SIG-M5 treated with dmso at 0.1 percent for 504 hours (cell line): Measurements from ENCODE around the gene FLAD1.
A peak's percentile ranks its signal among the peaks of the same experiment; 100 is the strongest.

Source experiments
- DNase-seq: peaks from one replicate; lab custom pipeline; 2025; ENCODE audit not compliant: unreplicated experiment; lab: John Stamatoyannopoulos, UW

Gene FLAD1

DNA sequence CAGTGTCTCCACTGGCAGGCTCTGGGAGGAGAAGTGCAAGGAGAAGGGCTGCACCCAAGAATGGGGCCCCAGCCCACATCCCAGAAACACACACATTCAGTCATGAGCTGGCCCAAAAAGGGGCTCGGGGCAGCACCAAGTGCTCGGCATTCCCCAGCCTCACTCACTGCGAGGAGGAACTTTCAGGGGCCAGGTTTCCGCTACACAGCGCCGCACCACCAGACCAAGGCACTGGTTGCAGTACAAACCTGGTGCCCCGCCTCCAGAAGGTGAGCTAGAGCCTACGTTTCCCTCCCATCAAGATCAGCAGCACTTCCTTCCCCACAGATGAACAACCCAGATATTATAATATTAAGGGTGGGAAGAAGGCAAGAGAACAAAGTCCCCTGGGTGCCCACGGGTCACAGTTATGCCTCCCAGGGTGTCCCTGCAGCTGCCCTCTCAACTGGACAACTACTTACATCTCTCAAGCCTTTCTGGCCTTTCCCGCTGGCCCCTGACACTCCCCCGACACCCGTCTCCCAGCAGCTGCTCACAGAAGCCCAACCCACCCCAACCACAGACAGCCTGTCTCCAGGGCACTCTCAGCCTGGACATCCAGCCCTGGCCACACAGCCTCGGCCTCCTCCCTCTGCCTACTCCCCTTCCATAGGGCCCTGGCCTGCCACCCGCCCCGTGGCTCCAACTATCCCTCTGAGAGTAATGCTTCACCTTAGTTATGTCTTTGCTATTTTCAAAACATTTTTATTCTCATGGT lies 31.1 kb upstream of the FLAD1 start:
- no peak for DNase-seq

- DNase-seq, result no peak
These were observed 30.5 kb upstream of the FLAD1 start for GRCh38 chr1:154952664-154953063.

GRCh38 chr1:154953611-154954038 lies 29.5 kb upstream of the FLAD1 start:
- no peak for DNase-seq

GRCh38 chr1:154954541-154954940 lies 28.6 kb upstream of the FLAD1 start:
- no peak for DNase-seq

- no peak for DNase-seq
These were observed 28.0 kb upstream of the FLAD1 start for GRCh38 chr1:154955039-154955717.

GRCh38 chr1:154955718-154956543 lies 27.2 kb upstream of the FLAD1 start, which contains the start of gene PBXIP1:
PBXIP1 (minus strand) TSS chr1:154956099; CDS start chr1:154953721, 2,378 bp downstream.
- DNase-seq, result peak; percentile 95

- DNase-seq, result no peak
These were observed 26.6 kb upstream of the FLAD1 start for GRCh38 chr1:154956544-154956941.

- no peak for DNase-seq
These were observed 26.0 kb upstream of the FLAD1 start for GRCh38 chr1:154957091-154957657.

DNA sequence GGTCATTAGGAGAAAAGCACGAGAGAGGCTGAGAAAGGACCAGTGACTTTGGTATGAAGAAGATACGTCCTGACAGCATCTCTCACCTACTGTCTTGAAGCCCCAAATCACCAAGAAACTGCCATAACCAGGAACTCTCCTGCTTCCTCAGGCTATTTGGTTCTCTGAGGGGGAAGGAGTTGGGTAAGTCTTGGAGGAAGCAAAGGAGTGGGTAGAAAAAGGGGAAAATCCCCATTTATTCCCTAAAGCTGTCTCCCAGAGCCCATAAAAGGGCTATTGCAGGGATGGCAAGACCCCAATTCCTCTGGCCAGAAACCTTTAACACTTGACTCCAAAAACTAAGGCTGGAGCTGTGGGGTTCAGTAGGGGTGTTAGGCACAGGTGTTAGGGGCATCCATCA lies 25.1 kb upstream of the FLAD1 start:
- DNase-seq, result no peak

DNA sequence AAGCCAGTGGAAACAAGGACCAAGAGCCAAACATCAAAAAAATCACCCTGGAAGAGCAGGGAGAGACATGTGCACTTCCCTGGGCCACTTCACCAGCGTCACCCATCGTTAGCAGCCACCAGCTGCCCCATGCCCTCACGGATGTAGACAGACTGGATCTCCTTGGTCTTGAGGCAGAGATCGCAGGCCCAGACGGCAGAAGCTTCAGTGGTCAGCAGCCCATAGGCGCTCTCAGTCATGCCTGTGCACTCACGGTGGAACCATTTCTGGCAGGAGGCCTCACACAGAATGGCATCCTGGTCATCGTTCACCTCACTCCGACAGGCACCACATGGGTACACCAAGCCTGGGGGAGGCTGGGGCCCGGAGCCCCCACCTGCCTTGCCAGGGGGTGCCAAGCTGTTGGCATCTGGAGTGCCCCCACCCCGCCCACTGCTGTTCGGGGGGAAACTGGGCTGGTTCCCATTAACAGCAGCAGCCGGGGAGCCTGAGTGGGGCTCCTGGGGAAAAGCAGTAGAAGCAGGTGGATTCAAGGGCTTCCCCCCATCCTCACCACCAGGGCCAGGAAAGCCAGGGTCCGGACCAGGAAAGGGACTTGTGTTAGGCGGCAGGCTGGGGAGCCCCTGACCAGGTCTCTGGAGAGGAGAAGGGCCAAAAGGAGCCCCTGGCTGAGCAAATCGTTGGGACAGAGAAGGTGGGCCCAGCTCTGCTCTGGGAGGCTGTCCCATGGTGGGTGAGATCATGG lies 24.3 kb upstream of the FLAD1 start:
- DNase-seq, result no peak

DNA sequence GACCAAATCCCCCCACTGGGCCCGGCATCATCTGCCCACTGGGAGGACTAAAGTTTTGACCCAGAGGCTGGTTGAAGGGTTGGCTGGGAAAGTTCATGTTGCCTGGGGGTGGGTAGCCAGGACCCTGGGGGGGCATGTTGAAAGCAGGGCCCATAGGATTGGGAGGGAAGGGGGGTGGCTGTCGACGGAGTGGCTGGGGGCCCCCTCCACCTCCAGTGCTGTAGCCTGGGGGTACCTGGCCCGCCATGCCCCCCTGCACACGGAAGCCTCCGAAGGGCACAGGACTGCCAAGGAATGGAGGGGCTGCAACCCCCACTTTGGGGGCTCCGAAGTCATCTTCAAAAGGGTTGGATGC lies 23.7 kb upstream of the FLAD1 start:
- DNase-seq, result no peak

- peak; percentile 55 for DNase-seq
These were observed 22.6 kb upstream of the FLAD1 start for GRCh38 chr1:154960446-154961136.

- peak; percentile 81 for DNase-seq
These were observed 21.7 kb upstream of the FLAD1 start, which contains the start of gene PYGO2 for GRCh38 chr1:154961207-154962155. PYGO2 (minus strand) TSS chr1:154961782; CDS start chr1:154961576, 206 bp downstream.

- no peak for DNase-seq
These were observed 20.9 kb upstream of the FLAD1 start for GRCh38 chr1:154962156-154962749.

GRCh38 chr1:154962795-154963330 lies 20.3 kb upstream of the FLAD1 start:
- DNase-seq, result no peak

- DNase-seq, result no peak
These were observed 19.5 kb upstream of the FLAD1 start for GRCh38 chr1:154963643-154964042.

DNA sequence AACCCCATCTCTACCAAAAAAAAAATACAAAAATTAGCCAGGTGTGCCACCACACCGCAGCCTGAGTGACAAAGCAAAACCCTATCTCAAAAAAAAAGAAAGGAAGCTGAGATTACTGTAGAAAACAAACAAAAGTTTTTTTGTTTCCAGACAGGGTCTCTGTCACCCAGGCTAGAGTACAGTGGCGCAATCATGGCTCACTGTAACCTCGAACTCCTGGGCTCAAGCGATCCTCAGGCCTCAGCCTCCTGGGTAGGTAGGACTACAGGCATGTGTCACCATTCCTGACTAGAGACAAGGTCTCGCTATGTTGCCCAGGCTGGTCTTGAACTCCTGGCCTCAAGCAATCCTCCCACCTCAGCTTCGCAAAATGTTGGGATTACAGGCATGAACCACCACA lies 18.8 kb upstream of the FLAD1 start:
- DNase-seq, result no peak

- no peak for DNase-seq
These were observed 17.0 kb upstream of the FLAD1 start for GRCh38 chr1:154966111-154966510.
